NCI-H1417 (cell line): ENCODE results near the gene NIP7.
"Not testable (repeated sequence)": the region's sequence is repeated elsewhere in the genome, so short reads cannot be mapped to it uniquely, and the experiment has no call there.

Experiments used
- DNase-seq, 3 experiments: peaks; one replicate each; lab custom pipeline; 2025; lab: John Stamatoyannopoulos, UW

NIP7 gene

GRCh38 chr16:69339289-69340094 is at the start of gene NIP7, which contains the start of gene COG8:
TSS of gene NIP7 (plus strand) at chr16:69339772. CDS start at chr16:69339830, 58 bp downstream.
TSS of gene COG8 (minus strand) at chr16:69339564. CDS start at chr16:69339552, 12 bp downstream.
- DNase-seq = peak; percentile 93 to 99 (median 94)

DNA sequence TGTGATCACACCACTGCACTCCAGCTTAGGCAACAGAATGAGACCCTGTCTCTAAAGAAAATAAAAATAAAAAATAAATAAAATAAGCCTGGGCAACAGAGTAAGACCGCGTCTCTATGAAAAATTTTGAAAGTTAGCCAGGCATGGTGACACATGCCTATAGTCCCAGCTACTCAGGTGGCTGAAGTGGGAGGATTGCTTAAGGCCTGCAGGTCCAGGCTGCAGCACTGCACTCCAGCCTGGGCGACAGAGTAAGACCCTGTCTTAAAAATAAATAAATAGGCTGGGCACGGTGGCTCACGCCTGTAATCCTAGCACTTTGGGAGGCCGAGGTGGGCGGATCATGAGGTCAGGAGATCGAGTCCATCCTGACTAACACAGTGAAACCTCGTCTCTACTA is 47.9 kb upstream of the NIP7 start:
- not testable (repeated sequence) for DNase-seq

GRCh38 chr16:69293401-69293800 is 46.2 kb upstream of the NIP7 start:
- DNase-seq = no peak

DNA sequence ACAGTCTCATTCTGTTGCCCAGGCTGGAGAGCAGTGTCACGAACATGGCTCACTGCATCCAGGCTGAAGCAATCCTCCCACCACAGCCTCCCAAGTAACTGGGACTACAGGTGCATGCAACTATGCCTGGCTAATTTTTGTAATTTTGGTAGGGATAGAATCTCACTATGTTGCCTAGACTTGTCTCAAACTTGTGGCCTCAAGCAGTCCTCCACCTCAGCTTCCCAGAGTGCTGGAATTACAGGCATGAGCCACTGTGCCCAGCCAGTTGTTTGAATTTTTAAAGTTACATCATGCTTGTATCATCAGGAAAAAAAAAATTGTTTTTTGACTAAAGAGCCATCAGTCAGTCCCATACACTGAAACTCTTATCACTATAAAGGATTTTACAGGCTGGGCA is 45.5 kb upstream of the NIP7 start:
- no peak for DNase-seq

DNA sequence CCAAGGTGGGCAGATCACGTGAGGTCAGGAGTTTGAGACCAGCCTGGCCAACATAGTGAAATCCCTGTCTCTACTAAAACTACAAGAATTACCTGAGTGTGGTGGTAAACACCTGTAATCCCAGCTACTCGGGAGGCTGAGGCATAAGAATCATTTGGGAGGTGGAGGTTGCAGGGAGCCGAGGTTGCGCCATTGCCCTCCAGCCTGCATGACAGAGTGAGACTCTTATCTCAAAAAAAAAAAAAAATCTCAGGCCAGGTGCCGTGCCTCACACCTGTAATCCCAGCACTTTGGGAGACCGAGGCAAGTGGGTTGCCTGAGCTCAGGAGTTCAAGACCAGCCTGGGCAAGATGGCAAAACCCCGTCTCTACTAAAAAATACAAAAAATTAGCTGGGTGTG is 42.8 kb upstream of the NIP7 start:
- DNase-seq = not testable (repeated sequence)

DNA sequence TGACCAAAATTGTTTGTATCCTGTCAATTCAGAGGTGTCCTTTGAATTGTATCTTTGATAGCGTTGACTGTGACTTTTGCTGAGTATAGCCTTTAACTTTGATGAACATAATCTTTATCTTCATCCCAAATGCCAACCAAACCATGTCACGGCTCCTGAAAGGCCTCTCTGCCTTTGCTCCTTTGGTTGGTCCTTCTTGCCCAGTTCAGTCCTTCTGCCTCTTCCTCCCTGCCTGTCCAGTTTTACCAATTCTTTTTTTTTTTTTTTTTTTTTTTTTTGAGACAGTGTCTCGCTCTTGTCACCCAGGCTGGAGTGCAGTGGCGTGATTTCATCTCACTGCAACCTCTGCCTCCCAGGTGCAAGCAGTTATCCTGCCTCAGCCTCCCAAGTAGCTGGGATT is 41.3 kb upstream of the NIP7 start:
- DNase-seq = no peak

- no peak for DNase-seq
These were observed 38.4 kb upstream of the NIP7 start for GRCh38 chr16:69301187-69301586.

DNA sequence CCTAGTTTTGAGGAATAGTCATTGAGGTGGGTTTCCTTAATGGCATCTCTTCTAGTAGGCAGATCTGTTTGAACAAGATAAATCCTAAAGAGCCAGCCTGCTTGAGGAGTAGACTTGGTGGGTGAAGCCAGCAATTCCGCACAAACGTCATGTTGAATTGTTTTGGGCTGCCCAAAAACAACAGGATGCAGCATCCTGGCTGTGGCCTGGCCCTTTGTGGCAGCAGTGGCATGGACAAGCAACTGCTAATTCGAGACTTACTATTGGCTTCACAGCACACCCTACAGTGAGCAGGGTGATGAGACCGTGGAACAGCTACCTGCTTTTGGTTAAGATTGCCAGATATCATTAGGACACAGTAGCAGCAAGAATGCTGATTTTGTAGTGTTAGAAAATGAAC is 37.7 kb upstream of the NIP7 start:
- DNase-seq = no peak

DNA sequence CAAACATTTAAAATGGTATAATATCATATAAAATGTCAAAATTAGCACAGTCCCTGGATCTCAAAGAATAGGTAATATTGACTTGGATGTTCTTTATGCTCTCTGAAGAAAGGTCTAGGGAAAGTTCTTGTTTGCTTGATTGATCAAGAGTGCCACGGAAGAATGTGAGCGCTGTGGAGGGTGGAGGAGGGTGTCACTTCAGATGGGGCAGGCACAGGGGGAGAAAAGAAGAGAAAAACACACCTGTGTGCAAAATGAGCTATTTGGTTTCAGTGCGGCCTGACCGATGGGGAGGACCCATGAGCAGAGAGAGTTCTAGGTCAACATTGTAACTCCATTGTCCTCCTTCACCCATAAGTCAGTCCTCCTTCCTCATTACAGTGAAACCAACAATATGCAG is 37.3 kb upstream of the NIP7 start:
- DNase-seq = no peak

- no peak for DNase-seq
These were observed 33.5 kb upstream of the NIP7 start for GRCh38 chr16:69306031-69306430.

GRCh38 chr16:69307091-69307490 is 32.5 kb upstream of the NIP7 start:
- no peak for DNase-seq

DNA sequence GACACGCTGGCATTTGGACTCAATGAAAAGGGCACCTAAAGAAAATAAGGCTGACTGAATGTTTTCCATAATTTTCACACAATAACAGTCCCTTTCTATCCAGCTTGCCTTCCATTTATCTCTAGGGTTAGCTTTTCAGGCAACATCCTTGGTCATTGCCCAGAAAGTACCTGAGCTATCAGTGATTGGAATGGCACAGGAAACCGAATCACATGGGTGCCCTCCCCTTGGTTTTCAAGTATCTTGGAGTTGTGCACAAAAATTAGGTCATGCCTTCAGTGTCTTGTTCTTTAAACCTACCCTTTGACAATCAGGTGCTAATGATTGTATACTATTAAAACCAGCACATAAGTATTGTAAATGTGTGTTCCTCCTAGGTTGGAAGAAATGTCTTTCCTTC is 31.7 kb upstream of the NIP7 start:
- no peak for DNase-seq

DNA sequence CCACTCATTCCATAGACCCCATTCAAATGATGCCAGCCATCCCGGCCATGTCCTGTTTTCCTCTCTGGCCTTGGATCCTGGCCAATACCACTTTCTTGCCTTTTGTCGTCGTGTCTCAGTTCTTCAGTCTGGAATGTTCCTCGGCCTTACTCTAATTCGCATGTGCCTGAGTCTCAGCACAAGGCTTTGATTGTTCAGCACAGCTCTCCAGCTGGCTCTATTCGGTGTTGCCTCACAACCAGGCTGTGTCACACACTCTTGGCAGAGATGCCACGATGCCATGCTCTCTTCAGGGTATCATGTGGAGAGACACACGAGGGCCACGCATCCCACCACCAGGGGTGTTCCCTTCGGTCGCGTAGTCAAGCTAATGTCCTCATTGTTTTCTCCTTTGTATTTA is 30.3 kb upstream of the NIP7 start:
- no peak for DNase-seq

DNA sequence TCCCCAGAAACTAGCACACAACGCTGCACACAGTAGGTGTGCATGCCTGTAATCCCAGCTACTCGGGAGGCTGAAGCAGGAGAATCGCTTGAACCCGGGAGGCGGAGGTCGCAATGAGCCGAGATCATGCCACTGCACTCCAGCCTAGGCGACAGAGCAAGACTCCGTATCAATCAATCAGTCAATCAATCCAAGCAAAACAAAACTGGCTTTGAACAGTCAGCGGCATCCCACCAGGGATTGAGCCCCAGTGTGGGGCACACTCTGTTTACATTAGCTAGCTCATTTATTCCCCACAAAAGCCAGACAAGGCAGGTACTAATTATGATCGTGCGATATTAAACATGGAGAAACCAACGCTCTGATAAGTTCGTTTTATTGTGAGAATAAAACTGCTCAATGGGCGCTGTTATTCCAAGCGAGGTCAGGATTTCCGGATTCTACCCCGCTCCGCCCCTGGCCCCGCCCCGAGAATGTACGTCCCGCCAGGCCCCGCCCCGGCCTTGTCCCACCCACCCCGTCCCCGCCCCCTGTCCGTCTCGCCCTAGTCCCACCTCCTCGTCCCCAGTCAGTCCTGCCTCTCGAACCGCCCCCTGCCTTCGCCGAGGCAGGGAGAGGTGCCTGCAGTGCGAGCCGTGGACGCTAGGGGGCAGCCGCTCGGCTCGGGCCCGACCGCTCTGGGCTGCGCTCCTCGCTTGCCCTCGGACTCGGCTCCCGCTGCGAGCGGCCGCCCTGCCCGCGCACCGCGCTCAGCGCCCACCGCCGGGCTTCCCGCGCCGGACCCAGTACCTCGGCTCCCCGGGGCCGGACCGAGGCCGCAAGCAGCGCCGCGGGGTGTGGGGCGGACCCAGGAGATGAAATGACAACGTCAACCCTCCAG is 28.7 kb upstream of the NIP7 start, which contains the start of gene VPS4A:
VPS4A (plus strand) TSS at position 698 of the 880 bp plus-strand sequence; CDS start at position 860, 162 bp downstream.
- peak; percentile 88 to 95 (median 90) for DNase-seq

DNA sequence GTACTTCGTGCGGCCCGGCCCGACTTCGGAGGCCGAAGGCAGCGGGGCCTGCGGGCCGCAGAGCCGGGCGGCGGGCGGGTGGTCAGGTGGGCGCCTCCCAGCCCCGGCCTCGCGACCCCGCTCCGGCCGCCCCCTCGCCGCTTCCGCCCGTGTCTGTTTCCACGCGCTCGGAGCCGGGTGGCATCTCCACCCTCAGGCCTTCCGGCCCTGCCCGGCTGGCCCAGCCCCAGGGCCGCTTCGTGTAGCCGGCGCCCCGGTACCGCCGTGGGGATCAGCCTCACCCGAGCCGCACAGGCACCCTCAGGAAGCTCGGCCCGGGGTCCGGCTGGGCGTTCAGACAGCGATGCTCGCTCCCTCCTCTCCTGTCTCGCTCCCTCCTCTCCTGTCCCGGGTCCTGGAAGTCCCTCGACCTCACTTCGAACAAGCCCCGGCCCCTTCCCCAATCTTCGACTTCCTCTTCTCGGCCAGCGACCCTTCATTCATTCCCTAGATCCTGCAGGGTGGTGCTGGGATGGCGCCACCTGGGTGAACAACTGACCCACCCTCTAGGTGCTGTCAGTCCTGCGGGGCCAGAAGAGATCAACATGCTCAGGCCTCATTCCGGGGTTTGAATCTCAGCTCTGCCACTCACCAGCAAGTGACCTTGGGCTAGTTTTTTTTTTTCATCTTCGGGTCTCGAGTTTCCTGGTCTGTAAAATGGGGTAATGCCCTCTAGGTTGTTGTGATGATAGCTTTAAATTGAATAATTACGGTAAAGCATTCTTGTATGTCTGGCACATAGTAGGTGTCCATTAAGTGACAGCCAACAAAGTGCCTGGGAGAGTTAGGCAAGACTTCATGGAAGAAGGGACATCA is 27.8 kb upstream of the NIP7 start:
- DNase-seq = peak in 2 of 3 experiments; percentile 53 to 60

DNA sequence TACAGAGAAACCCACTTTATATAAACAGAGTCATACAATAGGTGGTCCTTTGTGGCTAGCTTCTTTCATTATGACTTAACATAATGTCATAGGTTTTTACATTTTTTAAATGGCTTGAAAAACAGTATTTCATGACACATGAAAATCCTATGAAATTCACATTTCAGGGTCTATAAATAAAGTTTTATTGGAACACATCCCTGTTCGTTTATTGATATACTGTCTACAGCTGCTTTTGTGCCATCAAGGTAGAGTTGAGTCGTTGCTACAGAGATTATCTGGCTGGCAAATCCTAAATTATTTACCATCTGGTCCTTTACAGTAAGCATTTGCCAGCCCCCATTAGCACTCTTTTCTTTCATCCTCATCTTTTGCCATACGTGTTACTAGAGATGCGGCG is 26.1 kb upstream of the NIP7 start:
- no peak for DNase-seq

- DNase-seq = no peak
These were observed 25.0 kb upstream of the NIP7 start for GRCh38 chr16:69314534-69314933.

GRCh38 chr16:69315486-69316311 is 23.9 kb upstream of the NIP7 start:
- no peak for DNase-seq

GRCh38 chr16:69316595-69317034 is 23.0 kb upstream of the NIP7 start:
- DNase-seq = no peak

DNA sequence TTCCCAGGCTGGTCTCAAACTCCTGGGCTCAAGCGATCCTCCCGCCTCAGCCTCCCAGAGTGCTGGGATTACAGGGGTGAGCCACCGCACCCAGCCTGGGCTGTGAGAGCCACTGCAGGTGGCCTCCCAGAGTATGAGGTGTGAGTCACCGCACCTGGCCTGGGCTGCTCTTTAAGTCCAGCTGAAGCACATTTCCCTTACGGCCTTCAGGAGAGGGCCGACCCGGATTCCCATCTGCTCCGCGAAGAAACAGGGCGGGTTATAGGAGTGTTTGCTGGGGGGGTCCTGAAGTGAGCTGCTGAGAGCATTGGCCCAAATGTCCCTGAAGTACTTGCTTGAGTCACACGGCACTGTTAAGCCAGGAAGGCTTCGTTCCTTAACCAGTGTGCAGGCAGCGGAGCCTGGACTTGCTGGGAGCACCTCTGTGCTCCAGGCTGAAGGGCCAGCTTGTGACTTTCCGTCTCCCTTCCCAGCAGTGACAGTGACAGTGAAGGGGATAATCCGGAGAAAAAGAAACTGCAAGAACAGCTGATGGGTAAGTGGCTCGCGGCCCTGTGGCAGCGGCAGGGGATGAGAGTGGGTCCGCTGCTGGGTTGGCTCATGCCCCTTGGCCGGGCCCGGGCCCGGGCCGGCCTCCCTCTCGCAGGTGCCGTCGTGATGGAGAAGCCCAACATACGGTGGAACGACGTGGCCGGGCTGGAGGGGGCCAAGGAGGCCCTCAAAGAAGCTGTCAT is 21.2 kb upstream of the NIP7 start:
- no peak for DNase-seq
